NCI-H2171 treated with DMSO at 0.1 percent for 48 hours (cell line): ENCODE data around the gene AGAP3.

Source experiments
- DNase-seq: peaks from one replicate; lab custom pipeline; 2025; lab: John Stamatoyannopoulos, UW

AGAP3 gene

DNA sequence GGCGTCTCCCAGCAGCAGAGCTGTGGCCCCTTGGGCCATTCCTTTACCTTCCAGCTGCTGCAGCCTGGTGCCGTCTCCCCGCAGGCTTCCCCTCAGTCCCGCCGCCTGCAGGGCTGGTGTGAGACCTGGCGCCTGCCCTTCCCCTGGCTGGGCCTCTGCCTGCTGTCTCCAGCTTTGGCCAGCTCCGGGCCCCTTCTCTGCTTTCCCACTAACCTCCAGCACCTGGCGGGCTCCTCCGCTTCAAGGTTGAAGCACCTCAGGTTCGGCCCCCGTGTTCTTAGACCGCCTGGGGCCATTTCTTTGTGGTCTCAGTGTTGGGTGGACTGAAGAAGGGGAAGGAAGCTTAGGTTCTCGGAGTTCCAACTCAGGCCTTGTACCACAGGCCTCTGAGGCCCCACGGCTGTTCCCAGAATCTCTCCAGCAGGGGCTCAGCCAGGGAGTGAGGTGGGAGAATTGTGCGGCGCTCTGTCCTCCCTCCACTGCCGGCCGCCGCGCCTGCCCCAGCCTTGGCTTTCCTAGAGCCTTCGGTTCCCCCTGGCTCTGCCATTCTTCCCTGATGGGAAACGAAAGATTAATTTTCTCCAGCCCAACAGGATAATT is 50.9 kb downstream of the AGAP3 start:
- DNase-seq, result no peak

DNA sequence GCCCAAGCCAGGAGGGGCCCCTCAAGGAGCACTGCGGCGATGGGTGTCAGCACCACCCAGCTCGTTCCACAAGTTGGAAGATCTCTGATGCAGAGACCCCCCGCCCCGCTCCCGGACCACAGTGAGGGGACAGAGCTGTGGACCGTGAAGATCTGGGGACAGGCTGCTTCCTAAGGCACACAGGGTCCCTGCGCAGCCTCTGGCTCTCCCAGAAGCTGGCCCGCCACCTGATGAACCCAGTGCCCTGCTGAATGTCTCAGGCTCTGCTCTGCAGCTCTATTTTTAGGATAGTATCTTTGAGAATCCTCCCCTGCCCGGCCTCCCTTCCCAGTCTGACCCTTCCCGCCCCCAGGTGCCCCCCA is 51.5 kb downstream of the AGAP3 start:
- no peak for DNase-seq

DNA sequence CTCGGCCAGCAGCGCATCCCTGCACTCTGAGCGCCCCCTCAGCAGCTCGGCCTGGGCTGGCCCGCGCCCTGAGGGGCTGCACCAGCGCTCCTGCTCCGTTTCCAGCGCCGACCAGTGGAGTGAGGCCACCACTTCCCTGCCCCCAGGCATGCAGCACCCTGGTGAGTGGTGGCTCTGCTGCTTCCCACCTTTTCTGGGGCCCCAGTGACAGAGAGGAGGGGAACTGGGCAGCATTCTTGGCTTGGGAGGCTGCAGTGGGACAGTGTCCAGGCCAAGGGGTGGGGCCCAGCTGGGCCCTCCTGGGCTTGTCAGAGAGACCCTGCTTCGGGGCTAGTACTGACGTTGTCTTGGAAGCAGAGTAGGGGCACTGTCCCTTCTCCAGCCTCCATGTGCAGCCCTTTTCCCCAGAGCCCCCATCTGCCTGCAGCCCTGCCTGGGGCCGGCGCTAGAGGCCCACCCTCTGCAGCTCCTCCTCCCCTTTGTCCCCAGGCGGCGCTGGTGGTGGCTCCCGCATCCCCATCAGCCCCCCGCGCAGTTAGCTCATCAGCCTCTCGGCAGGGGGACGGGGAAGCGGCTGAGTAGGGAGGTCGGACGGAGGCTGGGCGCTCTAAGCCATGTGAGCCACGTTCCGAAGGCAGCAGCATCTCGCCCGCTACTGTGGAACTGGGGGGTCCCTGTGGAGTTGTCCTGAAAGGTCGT is 52.0 kb downstream of the AGAP3 start:
- no peak for DNase-seq

DNA sequence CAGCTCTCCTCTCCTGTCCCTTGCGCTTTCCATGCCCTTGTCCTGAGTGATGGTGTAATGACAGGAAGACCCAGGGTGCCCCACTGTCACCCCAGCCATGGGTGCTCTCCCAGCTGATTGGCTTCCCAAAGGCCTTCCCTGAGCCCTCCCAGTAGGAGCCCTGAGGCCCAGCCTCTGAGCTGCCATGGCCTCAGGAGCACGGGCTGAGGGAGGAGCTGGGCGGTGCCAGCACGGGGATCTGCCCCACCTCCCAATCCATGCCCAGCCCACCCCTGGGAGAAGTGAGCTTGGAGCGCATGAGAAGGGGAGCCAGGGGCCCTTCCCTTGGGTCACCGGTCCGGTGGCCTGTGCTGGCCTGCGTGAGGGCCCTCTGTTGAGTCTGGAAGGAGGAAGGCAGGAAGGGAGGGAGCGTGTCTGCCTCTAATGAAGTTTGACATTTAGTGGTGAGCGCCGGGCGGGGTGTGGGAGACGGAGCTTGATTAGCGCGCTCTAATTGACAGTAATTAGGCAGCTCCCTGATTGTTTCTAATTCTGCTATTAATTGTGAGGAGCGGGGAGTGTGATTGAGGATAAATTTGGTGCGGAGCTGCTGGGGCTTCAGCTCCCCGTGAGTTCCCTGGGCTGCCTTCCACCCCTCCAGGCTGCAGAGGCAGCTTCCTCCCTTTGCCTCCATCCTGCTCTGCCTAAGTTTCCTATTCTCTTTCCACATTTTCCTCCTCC is 53.0 kb downstream of the AGAP3 start:
- DNase-seq, result no peak

DNA sequence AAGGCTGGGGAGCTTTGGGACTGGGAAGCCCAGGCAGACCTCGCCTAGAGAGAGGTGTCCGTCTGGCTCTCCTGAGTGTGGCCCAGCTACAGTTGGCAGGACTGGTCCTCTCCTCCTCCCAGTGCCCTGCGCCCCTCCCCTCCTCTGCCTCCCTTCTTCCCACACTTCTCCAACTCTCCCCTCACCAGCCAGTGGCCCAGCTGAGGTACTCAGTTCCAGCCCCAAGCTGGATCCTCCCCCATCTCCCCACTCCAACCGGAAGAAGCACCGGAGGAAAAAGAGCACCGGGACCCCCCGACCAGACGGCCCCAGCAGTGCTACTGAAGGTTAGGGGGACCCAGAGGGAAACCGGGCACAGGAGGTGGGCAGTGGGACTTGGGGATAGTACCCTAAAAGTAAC is 53.5 kb downstream of the AGAP3 start:
- no peak for DNase-seq

DNA sequence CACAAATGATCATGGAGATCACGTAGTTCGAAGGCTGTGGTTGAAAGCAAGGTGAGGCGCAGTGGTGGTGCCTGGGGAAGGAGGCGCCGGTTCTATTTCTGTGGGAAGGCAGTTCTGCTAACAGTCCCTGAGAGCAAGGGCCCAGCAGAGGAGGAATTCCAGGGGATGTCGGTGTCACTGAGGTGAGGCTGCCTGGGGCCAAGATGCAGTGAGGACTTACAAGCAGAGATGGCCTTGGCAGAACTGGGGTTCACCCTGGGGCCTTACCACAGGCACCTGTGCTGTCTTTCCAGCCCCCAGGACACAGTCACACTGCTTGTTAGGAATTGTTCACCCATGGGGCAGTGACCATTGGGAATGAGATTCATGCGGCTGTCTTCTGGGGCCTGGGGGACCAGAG is 54.6 kb downstream of the AGAP3 start:
- DNase-seq, result no peak

DNA sequence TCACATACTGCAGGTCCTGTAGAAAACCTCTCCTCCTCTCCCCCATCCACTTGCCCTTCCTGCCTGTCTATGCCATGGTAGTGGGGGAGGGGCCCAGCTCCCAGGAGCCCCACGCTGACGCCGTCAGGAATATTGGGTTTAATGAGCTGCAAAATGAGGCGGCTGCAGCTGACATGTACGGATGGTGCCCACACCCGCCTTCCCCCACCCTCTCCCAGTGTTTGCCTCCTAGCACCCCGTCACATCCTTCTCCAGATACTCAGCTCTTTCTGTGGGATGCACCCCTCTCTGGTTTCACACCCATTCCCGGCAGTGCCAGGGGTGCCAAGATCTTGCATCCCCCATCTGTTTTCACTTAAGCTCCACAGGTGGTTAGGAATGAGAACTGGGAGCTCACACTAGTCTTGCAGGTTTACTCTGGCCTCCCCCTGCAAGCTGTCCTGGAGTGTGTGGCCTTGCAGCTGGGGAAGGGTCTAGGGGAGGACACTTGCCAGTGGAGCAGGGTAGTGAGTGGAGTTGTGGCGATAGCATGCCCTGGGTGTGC is 55.1 kb downstream of the AGAP3 start:
- DNase-seq, result peak; percentile 93

DNA sequence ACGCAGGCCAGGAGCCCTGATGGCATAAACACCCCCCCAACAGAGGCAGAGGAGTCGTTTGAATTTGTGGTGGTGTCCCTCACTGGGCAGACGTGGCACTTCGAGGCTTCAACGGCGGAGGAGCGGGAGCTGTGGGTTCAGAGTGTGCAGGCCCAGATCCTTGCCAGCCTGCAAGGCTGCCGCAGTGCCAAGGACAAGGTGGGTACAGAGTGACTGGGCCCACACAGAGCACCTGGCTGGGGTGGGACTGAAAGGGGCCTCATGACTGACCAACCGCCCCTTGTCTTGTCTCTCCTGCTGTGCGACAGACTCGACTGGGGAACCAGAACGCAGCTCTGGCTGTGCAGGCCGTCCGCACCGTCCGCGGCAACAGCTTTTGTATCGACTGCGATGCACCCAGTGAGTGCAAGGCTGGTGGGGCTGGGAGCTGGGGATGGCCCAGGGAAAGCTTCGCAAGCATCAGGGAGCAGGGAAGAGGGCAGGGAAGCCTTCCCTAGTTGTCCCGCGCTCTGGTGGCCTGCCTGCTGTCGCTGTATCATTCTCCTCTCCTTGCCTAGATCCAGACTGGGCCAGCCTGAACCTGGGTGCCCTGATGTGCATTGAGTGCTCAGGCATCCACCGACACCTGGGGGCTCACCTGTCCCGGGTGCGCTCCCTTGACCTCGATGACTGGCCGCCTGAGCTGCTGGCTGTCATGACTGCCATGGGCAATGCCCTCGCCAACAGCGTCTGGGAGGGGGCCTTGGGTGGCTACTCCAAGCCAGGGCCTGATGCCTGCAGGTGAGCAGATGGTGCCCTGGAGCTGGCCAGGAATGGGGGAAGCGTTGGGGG is 55.8 kb downstream of the AGAP3 start:
- DNase-seq, result no peak

DNA sequence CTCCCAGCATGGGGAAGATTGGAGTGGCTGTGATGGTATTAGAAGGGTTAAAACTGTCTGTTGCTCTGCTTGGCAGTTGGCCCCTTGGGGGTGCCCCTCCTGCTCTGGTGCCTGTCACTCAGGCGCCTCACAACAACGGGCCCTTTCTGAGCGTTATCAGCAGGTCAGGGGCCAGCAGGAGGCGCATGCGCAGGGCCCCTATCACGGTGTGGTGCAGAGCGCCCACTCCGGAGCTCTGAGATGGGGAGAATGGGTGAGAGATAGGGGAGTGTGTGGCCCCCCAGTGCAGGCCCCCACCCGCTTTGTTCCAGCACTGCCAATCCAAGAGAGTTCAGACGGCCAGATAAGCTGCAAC is 56.4 kb downstream of the AGAP3 start:
- DNase-seq, result peak; percentile 55

DNA sequence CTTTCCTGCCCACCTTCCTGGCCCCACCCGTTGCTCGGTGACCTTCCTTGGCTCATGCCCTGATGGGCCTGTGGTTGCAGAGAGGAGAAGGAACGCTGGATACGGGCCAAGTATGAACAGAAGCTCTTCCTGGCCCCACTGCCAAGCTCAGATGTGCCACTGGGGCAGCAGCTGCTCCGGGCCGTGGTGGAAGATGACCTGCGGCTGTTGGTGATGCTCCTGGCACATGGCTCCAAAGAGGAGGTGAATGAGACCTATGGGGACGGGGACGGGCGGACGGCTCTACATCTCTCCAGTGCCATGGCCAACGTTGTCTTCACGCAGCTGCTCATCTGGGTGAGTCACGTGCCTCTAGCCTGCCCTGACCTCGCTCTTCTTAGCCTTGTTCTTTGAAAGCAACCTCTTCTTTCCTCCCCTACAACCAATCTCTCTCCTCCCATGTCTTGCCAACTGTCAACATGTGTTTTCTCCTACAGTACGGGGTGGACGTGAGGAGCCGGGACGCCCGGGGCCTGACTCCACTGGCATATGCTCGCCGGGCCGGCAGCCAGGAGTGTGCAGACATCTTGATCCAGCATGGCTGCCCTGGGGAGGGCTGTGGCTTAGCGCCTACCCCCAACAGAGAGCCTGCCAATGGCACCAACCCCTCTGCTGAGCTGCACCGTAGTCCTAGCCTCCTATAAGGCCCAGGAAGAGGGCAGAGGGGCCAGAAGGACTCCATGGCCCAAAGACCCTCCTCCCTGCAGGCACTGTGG is 57.2 kb downstream of the AGAP3 start:
- DNase-seq, result peak; percentile 71

DNA sequence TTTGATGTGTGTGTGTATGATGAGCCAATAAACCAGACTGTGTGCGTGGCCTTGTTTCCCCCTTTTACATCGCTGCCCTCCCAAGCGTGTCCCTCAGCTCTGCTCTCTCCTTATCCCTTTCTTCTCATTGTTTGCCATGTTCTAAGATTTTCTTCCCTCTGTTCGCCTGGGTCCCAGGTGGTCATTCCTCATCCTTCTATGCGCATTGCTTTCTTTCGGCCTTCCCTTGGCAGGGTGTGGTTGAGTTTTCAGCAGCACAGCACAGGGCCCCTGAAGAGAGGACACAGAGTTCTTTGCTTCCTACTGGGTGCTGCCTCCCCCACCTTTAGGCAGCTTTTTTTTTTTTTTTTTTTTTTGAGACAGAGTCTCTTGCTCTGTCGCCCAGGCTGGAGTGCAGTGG is 58.1 kb downstream of the AGAP3 start:
- no peak for DNase-seq

DNA sequence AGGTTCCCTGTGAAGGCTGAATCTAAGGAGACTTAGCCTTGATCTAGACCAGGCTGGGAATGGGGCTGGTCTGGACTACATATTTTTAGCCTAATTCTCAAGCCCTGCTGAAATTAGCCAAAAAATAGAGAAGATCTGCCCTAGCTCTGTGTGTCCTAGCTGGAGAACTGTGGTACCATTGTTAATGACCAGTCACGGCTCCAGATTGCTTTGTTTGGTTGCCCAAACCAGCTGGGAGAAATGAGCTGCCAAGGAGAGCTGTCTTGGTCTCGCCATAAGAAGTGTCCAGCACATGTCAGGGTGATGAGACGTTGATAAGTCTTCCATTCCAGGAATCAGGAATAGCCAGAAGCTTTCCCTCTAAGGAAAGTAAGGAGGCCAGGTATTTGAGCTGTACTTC is 60.5 kb downstream of the AGAP3 start:
- no peak for DNase-seq

DNA sequence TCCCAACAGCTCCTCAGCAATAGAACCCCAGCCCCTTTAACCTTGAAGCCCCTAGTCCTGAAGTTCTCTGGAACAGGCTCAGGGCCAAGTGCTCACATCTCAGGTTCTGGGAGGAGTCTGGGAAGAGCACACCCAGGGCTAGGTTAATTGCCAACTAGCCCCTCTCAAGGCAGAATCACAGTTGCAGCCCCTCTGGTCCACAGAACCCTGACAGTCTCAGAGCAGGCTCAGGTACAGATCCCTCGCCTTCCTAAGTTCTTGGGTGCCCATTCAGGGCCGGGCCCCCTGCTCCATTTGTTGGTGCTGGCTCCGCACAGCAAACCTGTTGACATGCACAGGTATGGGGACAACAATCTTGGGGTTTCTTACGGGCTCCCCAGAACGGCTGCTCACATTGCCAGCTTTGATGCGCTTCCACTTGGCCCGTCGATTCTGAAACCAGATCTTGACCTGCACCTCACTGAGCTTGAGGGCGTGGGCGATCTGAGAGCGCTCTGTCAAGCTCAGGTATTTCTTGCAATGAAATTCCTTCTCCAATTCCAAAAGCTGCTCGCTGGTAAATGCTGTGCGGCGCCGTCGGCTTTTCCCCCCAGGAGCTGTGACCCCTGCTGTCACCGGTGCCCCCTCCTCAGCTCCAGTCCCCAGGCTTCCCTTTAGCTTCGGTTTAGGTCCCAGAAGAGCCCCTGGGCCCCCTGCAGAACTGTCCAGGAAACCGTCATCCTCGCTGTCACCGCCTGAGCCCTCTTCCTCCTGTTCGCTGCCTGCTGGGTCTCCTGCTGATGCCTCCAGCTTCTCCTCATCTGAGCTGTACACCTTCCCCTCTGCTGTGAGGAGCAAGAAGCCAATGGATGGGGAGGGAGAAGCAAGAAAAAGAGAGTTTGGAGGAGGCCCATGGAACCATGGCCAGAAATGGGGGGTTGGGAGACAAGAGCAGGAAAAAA is 62.3 kb downstream of the AGAP3 start:
- no peak for DNase-seq

DNA sequence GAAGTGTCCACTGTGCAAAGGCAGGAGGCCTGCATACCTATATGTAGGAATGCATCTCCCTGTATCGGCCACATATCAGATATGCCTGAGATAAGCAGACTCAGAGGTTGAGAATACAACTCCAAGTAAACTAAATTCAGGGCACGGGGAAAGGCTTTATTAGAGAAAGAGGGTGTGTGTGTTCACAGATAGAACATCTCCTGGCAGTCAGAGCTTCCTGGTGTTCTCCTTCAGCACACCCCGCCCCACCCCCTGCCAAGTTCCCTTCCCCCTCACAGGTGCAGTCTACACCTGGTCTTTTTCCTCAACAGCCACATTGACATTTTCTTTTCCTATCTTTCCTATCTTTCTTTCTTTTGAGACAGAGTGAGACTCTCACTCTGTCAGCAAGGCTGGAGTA is 64.1 kb downstream of the AGAP3 start:
- no peak for DNase-seq

DNA sequence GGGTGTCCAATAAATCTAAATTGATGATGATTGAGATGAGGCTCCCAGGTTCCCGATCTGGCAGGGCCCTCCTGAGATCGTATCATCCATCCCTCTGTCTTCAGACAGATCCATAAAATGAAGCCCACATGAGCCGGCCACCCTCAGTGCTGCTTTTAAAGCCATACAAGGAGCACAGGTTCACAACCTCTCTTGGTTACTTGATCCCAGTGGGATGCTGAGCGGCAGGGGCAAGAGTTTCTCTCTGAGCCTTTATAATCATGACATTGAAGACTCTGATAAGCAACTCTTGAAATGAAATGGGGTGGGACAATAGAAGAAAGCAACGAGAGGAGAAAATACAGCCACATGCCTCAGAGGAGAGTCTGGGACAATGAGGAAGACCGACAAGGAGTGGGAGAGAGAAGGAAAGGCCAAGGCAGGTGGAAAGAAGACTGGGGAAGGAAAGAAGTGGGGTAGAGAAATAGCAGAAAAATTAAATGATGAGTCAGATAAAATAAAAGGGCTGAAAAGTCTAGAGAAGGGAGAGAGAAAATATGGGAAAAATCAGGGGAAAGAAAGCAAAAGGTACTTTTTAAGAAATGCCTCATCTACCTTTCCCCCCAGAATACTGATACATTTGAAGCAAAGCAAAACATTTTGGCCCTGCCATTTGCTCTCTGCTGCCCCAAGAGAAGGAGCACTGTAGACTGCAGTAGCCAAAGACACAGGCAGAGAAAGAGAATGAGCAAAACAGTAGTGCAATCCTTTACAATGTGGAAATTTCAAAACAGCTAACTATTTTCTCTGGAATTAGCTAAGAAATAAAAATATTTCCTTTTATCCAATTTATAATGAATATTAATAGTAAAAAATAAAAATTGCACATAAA is 66.6 kb downstream of the AGAP3 start:
- DNase-seq, result no peak

DNA sequence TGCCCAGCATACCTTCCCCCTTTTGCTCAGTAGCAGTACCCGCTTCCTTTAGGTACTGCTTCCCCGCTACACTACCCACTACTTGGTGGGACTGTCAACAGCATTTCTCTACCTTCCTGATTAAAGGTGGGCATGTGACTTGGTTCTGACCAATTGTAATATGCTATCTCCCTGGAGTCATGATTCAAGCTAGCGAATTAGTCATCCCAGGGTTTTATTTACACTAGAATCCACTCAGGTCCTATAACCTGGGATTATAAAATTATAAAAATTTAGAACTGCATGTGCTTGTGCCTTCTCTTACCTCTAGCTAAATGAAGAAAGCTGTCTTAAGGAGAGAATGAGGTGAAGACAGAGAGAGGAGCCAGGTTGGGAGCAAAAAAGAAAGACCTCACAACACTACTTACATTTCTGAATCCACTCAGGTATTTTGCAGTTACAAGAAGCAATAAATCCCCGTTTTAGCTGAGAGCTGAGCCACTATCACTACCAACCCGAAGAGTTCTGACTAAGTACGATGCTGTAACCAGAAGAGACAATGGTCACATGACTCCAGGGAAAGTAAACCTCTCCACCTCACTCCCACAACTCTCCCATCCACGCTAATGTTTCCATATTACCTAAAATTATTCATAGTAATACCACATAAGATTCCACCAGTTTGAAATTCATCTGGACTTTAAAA is 71.5 kb downstream of the AGAP3 start:
- DNase-seq, result no peak

DNA sequence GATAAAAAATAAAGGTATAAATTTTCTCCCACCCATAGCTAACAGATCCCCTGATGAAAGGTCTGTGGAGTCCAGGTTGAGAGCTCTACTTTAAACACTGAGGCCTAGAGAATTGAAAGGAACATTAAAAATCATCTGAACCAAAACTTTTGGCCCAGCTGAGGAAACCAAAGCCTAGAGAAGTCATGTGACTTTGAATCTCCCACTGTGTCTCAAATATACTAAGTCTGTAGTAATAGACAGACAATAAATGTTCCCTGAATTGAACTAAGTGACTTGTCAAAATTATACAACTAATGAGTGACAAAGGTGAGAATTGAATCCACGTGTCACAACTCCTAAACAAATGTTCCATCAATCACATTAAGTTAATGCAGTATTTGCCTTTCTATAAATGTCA is 75.5 kb downstream of the AGAP3 start:
- DNase-seq, result no peak

DNA sequence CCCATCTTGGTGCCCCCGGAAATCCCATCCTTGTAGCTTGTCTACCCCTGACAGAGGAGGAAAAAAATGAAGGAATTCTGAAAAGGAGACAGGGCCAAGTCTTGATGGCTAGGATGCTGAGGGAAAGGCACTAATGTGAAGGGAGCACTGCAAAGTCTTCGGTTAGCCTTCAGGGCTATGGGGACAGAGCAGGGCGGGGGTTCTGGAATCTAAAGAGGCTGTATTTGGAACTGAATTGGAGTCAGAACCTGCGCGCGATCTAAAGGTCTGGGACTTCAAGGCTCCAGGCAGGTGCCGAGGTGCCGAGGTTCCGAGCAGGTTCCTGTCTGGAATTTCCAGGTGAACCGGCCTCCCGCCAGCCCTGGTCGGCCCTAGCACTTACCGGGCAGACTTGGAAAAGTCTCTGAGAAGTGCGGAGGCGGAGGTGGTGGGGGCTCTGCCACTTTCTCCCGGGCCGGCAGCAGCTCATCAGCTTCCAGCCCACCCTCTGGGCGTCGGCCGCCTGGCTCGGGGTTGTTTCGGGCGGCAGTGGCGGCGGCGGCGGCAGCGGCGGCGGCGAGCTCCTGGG is 80.4 kb downstream of the AGAP3 start:
- no peak for DNase-seq
